GM12878 (cell line): ENCODE data around the gene CACNA1I. TPM values are rescaled to one million over a fixed set of nuclear protein-coding genes. Genes with fewer than 3 reads are reported as not detected.

Experiments
- ATAC-seq: fragments of 200-7000 bp; cut with Tn5 transposase; 3 replicates; pipeline ENCODE4 v1.9.1; 2020; ENCODE audit warnings: mild to moderate bottlenecking, moderate library complexity
- BruUV-seq: library from RNA; stranded (reverse); fragments of 400-500 nt; replicated peaks from 2 replicates; lab custom pipeline; 2021; lab: Mats Ljungman, UMichigan
- CTCF ChIA-PET: fragments of 300-600 bp; sonication (Branson Sonifier 250); formaldehyde crosslinking; extraction: SDS; loops from one replicate; lab custom pipeline; 2021; ENCODE audit warnings: inconsistent platforms; lab: Yijun Ruan, JAX
- POLR2A ChIA-PET: fragments of 350-600 bp; formaldehyde crosslinking; extraction: SDS; loops from one replicate; lab custom pipeline; 2021; ENCODE audit warnings: inconsistent platforms; lab: Charles Lee
- RAD21 ChIA-PET: fragments of 300-600 bp; sonication (Branson Sonifier 250); formaldehyde crosslinking; loops from one replicate; lab custom pipeline; 2023; ENCODE audit warnings: antibody characterized with exemption; ENCODE audit not compliant: unreplicated experiment; lab: Charles Lee
- SMC1A ChIA-PET: fragments of 300-600 bp; sonication (Branson Sonifier 250); formaldehyde crosslinking; loops from one replicate; lab custom pipeline; 2023; ENCODE audit not compliant: unreplicated experiment, uncharacterized antibody; lab: Charles Lee
- DNase-seq: peaks from one replicate; pipeline ENCODE4 v3.0.0-alpha.2; 2011; ENCODE audit warnings: low read depth, low spot score
- FAIRE-seq: peaks from 3 replicates; lab custom pipeline; 2011; peaks lifted over from hg19 to GRCh38; lab: Jason Lieb, UNC
- H2AFZ ChIP-seq: 2 replicates; pipeline ENCODE4 v1.6.0; 2011; ENCODE audit warnings: low read depth, low read length, control low read depth; ENCODE audit not compliant: control insufficient read depth
- H3K27ac ChIP-seq: 2 replicates; pipeline ENCODE4 v1.5.1; 2011; ENCODE audit warnings: control low read depth; ENCODE audit not compliant: control insufficient read depth, insufficient read depth
- H3K27me3 ChIP-seq, 2 experiments: replicated peaks in 1 of 2; 2 replicates each; pipeline versions ENCODE4 v1.6.0 to v1.6.1; 2011; ENCODE audit warnings: low read length in 1 of 2; ENCODE audit not compliant: control insufficient read depth in 2 of 2, insufficient read depth in 2 of 2
- H3K36me3 ChIP-seq, 2 experiments: 2 replicates each; pipeline ENCODE4 v1.5.1; 2011; ENCODE audit warnings: low read length in 1 of 2; ENCODE audit not compliant: control insufficient read depth in 2 of 2, insufficient read depth in 2 of 2
- H3K4me1 ChIP-seq: 2 replicates; pipeline ENCODE4 v1.6.1; 2011; ENCODE audit warnings: mild to moderate bottlenecking, low read length, moderate library complexity, mixed read lengths; ENCODE audit not compliant: control insufficient read depth, insufficient read depth
- H3K4me2 ChIP-seq: 2 replicates; pipeline ENCODE4 v1.6.0; 2011; ENCODE audit warnings: control low read depth; ENCODE audit not compliant: control insufficient read depth, insufficient read depth
- H3K4me3 ChIP-seq: fragments of 200-600 bp; sonication (generic); 2 replicates; pipeline ENCODE4 v1.5.1; 2016
- H3K79me2 ChIP-seq: 2 replicates; pipeline ENCODE4 v1.6.0; 2011; ENCODE audit warnings: low read length; ENCODE audit not compliant: control insufficient read depth, insufficient read depth
- H3K9ac ChIP-seq: 2 replicates; pipeline ENCODE4 v1.8.0; 2011; ENCODE audit warnings: low read length, control low read depth, mixed read lengths; ENCODE audit not compliant: control insufficient read depth, insufficient read depth
- H3K9me3 ChIP-seq: replicated peaks from 3 replicates; pipeline ENCODE4 v1.5.1; 2011; ENCODE audit warnings: mild to moderate bottlenecking, low read length; ENCODE audit not compliant: control insufficient read depth, insufficient read depth
- H4K20me1 ChIP-seq: 2 replicates; pipeline ENCODE4 v1.6.0; 2011; ENCODE audit not compliant: control insufficient read depth, insufficient read depth
- ATF3 ChIP-seq: IDR thresholded peaks from 2 replicates; pipeline ENCODE4 v1.6.1; 2011; ENCODE audit warnings: low read depth, mild to moderate bottlenecking, low read length, moderate library complexity, borderline replicate concordance; ENCODE audit errors: extremely low read depth
- BACH1 ChIP-seq: fragments of 450-650 bp; IDR thresholded peaks from 2 replicates; pipeline ENCODE4 v1.6.1; 2017; ENCODE audit warnings: mild to moderate bottlenecking, borderline replicate concordance
- CUX1 ChIP-seq: IDR thresholded peaks from 2 replicates; pipeline ENCODE4 v1.6.1; 2012; ENCODE audit warnings: improper control_type of control experiment, low read depth, low read length; ENCODE audit not compliant: insufficient replicate concordance
- FOS ChIP-seq: IDR thresholded peaks from 3 replicates; pipeline ENCODE4 v1.6.1; 2011; ENCODE audit warnings: borderline replicate concordance; ENCODE audit not compliant: insufficient read length; ENCODE audit errors: extremely low read depth
- JUNB ChIP-seq: IDR thresholded peaks from 2 replicates; pipeline ENCODE4 v1.6.1; 2016; ENCODE audit warnings: antibody characterized with exemption, mild to moderate bottlenecking
- ZBTB33 ChIP-seq: fragments of 450-650 bp; IDR thresholded peaks from 2 replicates; pipeline ENCODE4 v1.6.1; 2017; ENCODE audit warnings: mild to moderate bottlenecking
- ZNF622 ChIP-seq: fragments of 450-650 bp; IDR thresholded peaks from 2 replicates; pipeline ENCODE4 v1.6.1; 2017; ENCODE audit warnings: mild to moderate bottlenecking, inconsistent platforms
- WGBS: methylation state at CpG from one replicate; pipeline ENCODE4 v1.1.6; 2016; ENCODE audit warnings: low lambda C conversion rate; ENCODE audit not compliant: insufficient replicate concordance, insufficient coverage; ENCODE audit errors: missing lambda C conversion rate; 5-methylcytosine and 5-hydroxymethylcytosine counted together
- in situ Hi-C: fragments of 300-500 bp; cut with MboI; formaldehyde crosslinking; loops from 9 replicates; pipeline ENCODE4 v1.14.3; 2018; ENCODE audit warnings: mixed read lengths
- intact Hi-C: fragments of 100-400 bp; cut with micrococcal nuclease; formaldehyde crosslinking; loops from one replicate; pipeline ENCODE4 v1.14.2; 2022; ENCODE audit not compliant: unreplicated experiment
- polyA plus RNA-seq, 11 experiments: library from polyadenylated mRNA; depleted of rRNA in 4 of 11; unstranded in 6 of 11; stranded (reverse) in 5 of 11; fragments of >200 nt; fragmentation: Nextera tagmentation in 4 of 11; fragmentation: Illumina TruSeq in 1 of 11; extraction: Ambion mirVana in 4 of 11; extraction: Trizol in 1 of 11; gene quantifications; 1 replicate in 1 of 11; 2 replicates in 10 of 11; pipeline versions ENCODE4 v1.2.1 to v1.2.3, GENCODE V29; 2011 to 2016; ENCODE audit warnings: inconsistent platforms in 2 of 11, missing spikeins in 2 of 11, low read depth in 1 of 11
- total RNA-seq, 4 experiments: library from RNA; depleted of rRNA in 3 of 4; stranded (reverse); fragments of >200 nt in 3 of 4; fragmentation: Illumina TruSeq in 1 of 4; extraction: Trizol in 1 of 4; gene quantifications; 2 replicates each; pipeline versions ENCODE4 v1.2.1 to v1.2.3, GENCODE V29; 2013 to 2021

Gene CACNA1I
- total and polyA plus RNA-seq, 10 of the 15 experiments (the other 5 are each of a cell fraction or from before 2014, with no cell fraction given), result 0.01 to 0.03 TPM; not detected in 8

GRCh38 chr22:39558950-39559349 lies 11.6 kb upstream of the CACNA1I start:
- Histone ChIP-seq H3K4me2 (no peak overlapping the region), H3K27me3 (peaks cover 7 to 8% of the 10 kb centered on the region in 2 experiments; a peak in 3 of 4 replicates), H3K4me3 (no peak overlapping the region), H3K4me1 (no peaks in the 10 kb centered on the region), H4K20me1 (no peaks in the 10 kb centered on the region), H3K36me3 (no peaks in the 10 kb centered on the region), H3K9ac (no peak overlapping the region), H2AFZ (no peak overlapping the region), H3K27ac (no peak overlapping the region), H3K79me2 (no peaks in the 10 kb centered on the region), H3K9me3 (no peaks in the 10 kb centered on the region)
- ATAC-seq, result no peak
- ChIA-PET SMC1A (interaction anchor here (1.2 kb wide), 1 partner anchor 466 kb away, joined by 3 read pairs; no protein-coding TSS in a partner anchor), RAD21 (interaction anchor here (1.3 to 1.4 kb wide), 2 partner anchors 466 to 478 kb away, joined by 3 to 9 read pairs; no protein-coding TSS in a partner anchor), POLR2A (no interaction called here), CTCF (interaction anchor here (0.5 to 3.4 kb wide), 5 partner anchors 172 to 811 kb away, joined by 3 to 23 read pairs (median 3); partner anchors contain the start of gene SGSM3)
- DNase-seq, result no peak
- TF ChIP-seq ATF3 (no peak), ZNF622 (no peak), FOS (no peak), BACH1 (no peak), JUNB (no peak), ZBTB33 (no peak), CUX1 (no peak)
- WGBS, result 36% methylated on average over 13 of the region's 14 CpGs
- BruUV-seq, result no TSS peak
- in situ Hi-C loops, result no loop called here
- FAIRE-seq, result no peak
- intact Hi-C loops, result loop anchor here (5.0 kb wide), 1 partner anchor 463 kb away; no protein-coding TSS in a partner anchor
